Esophagus muscularis mucosa (tissue), 4 donors: Measurements from ENCODE around the gene TMEM125. TPM values are rescaled to one million over a fixed set of nuclear protein-coding genes. Genes with fewer than 3 reads are reported as not detected.

ENCODE experiments used
- DNase-seq: peaks from one replicate; pipeline ENCODE4 v3.0.0-alpha.2; 2017; ENCODE audit errors: extremely low spot score
- H3K27ac ChIP-seq, 4 donors: fragments of 200-600 bp; sonication (generic); replicated peaks in 1 of 4; 1 replicate in 3 of 4; 2 replicates in 1 of 4; pipeline ENCODE4 v1.5.1; 2016 to 2019; ENCODE audit warnings: mild to moderate bottlenecking in 1 of 4
- H3K27me3 ChIP-seq, 4 donors: fragments of 200-600 bp; sonication (generic); one replicate each; pipeline versions ENCODE4 v1.5.1 to v1.6.0; 2016 to 2019
- H3K36me3 ChIP-seq, 4 donors: fragments of 200-600 bp; sonication (generic); one replicate each; pipeline ENCODE4 v1.5.1; 2016 to 2019
- H3K4me1 ChIP-seq, 4 donors: fragments of 200-600 bp; sonication (generic); one replicate each; pipeline ENCODE4 v1.5.1; 2016 to 2019
- H3K4me3 ChIP-seq, 4 donors: fragments of 200-600 bp; sonication (generic); 1 replicate in 2 of 4; 2 replicates in 2 of 4; pipeline ENCODE4 v1.5.1; 2016 to 2019; ENCODE audit warnings: mild to moderate bottlenecking in 4 of 4, moderate library complexity in 1 of 4
- H3K9me3 ChIP-seq, 4 donors: fragments of 200-600 bp; sonication (generic); 1 replicate in 3 of 4; 2 replicates in 1 of 4; pipeline ENCODE4 v1.5.1; 2016 to 2019
- EP300 ChIP-seq: sonication (generic); formaldehyde crosslinking; IDR thresholded peaks from one replicate; pipeline ENCODE4 v1.6.1; 2017; ENCODE audit warnings: antibody characterized with exemption
- POLR2A ChIP-seq: fragments of 450-650 bp; IDR thresholded peaks from one replicate; pipeline ENCODE4 v1.6.1; 2017; ENCODE audit warnings: antibody characterized with exemption, moderate library complexity, mild to moderate bottlenecking, low read depth
- POLR2AphosphoS5 ChIP-seq, 2 donors: sonication (generic); formaldehyde crosslinking; IDR thresholded peaks; one replicate each; pipeline ENCODE4 v1.6.1; 2017; ENCODE audit warnings: antibody characterized with exemption in 2 of 2
- WGBS: methylation state at CpG from one replicate; pipeline ENCODE4 v1.1.5; 2018; 5-methylcytosine and 5-hydroxymethylcytosine counted together
- intact Hi-C: fragments of 100-400 bp; cut with DNase I; formaldehyde crosslinking; loops from one replicate; pipeline ENCODE4 v1.15.1; 2023
- total RNA-seq, 4 donors: library from RNA; depleted of rRNA; stranded (reverse); fragments of >200 nt; gene quantifications; one replicate each; pipeline versions ENCODE4 v1.1.0 to v1.2.1, GENCODE V29; 2016
- TF ChIP-seq, protein P1 (sequence below), 3 experiments: fragments of 200-600 bp in 2 of 3; fragments of 450-650 bp in 1 of 3; sonication (generic) in 2 of 3; IDR thresholded peaks; one replicate each; pipeline ENCODE4 v1.5.1; 2017 to 2019; ENCODE audit warnings: antibody characterized with exemption in 3 of 3, mild to moderate bottlenecking in 2 of 3, moderate library complexity in 1 of 3

TMEM125 gene
- total RNA-seq, 4 donors from 2014 or later: 0.26 to 0.40 TPM; not detected in 2

GRCh38 chr1:43273708-43274107, 3.9 kb downstream of the TMEM125 start:
- Histone ChIP-seq H3K36me3 (no peaks in the 10 kb centered on the region), H3K4me3 (no peak overlapping the region), H3K27ac (no peak overlapping the region), H3K27me3 (peaks cover 0 to 58% (median 11%) of the 10 kb centered on the region in 4 donors), H3K4me1 (peaks cover 0 to 10% (median 4%) of the 10 kb centered on the region in 4 donors), H3K9me3 (no peaks in the 10 kb centered on the region)
- no peak for DNase-seq
- intact Hi-C loops: no loop called here
- 97% methylated on average over 6 of the region's 7 CpGs for WGBS
- TF ChIP-seq, protein P1, sequence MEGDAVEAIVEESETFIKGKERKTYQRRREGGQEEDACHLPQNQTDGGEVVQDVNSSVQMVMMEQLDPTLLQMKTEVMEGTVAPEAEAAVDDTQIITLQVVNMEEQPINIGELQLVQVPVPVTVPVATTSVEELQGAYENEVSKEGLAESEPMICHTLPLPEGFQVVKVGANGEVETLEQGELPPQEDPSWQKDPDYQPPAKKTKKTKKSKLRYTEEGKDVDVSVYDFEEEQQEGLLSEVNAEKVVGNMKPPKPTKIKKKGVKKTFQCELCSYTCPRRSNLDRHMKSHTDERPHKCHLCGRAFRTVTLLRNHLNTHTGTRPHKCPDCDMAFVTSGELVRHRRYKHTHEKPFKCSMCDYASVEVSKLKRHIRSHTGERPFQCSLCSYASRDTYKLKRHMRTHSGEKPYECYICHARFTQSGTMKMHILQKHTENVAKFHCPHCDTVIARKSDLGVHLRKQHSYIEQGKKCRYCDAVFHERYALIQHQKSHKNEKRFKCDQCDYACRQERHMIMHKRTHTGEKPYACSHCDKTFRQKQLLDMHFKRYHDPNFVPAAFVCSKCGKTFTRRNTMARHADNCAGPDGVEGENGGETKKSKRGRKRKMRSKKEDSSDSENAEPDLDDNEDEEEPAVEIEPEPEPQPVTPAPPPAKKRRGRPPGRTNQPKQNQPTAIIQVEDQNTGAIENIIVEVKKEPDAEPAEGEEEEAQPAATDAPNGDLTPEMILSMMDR (IDR thresholded peaks at IDR 0.05): no peak
- TF ChIP-seq EP300 (no peak), POLR2AphosphoS5 (IDR thresholded peaks at IDR 0.05) (no peak), POLR2A (no peak)

DNA sequence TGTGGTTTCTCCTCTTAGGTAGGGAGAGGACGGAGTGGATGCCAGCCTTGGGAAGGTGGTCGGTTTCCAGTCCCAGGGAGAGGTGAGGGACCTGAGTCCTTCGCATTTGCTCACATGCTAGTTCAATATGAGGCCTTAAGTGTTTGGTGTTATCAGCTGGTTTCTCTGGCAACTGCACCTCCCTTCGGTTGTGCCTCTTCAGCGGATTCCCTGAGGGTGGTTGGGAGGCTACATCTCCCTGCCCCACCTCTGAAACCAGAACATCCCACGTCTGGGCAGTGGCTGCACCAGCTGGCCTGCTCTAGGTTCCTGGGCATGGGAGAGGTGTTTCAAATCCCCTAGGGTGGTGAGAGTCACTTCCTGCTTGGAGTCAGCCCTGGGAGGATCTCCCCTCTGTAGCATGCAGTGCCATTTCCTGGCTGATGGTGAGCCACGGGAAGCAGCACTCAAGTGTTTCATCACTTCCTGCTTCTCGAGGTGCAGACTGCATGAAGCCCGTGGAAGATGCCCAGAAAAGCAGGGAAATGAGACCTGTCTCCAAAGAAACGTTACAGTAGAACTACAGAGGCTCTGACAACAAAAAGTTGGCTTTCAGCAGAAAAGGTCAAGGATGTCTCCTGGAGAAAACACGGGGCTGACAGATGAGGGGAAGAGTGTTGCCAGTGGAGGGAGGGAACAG, 4.5 kb downstream of the TMEM125 start:
- no peak for TF ChIP-seq POLR2A
- TF ChIP-seq, protein P1 (IDR thresholded peaks at IDR 0.05): no peak
- Histone ChIP-seq H3K9me3 (no peaks in the 10 kb centered on the region), H3K4me3 (no peak overlapping the region), H3K27ac (no peak overlapping the region), H3K4me1 (peaks cover 0 to 10% (median 4%) of the 10 kb centered on the region in 4 donors), H3K36me3 (no peaks in the 10 kb centered on the region), H3K27me3 (peaks cover 0 to 54% (median 11%) of the 10 kb centered on the region in 4 donors)
- 40% methylated on average over 9 of the region's 11 CpGs for WGBS
- intact Hi-C loops: no loop called here
- no peak for DNase-seq

DNA sequence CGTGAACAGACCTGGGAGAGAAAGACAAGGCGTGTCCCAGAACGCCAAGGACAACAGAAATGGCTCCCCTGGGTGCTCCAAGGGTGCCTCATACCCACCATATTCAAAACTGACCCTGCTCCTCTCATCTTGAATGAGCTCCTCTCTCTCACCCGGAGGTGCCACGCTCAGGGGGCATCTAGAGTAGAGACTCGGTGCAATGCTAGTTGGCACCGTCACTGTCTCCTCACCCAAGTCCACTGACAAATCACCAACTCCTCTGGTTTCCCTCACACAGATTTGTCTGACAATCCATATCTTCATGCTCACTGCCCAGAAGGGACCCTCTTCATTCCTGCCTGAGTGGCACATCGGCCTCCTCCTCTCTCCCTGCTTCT, 5.0 kb downstream of the TMEM125 start:
- 85% methylated on average over 8 of the region's 8 CpGs for WGBS
- Histone ChIP-seq H3K27me3 (peaks cover 0 to 48% (median 11%) of the 10 kb centered on the region in 4 donors), H3K4me3 (no peak overlapping the region), H3K9me3 (no peaks in the 10 kb centered on the region), H3K27ac (no peak overlapping the region), H3K36me3 (no peaks in the 10 kb centered on the region), H3K4me1 (peaks cover 0 to 10% (median 4%) of the 10 kb centered on the region in 4 donors)
- TF ChIP-seq, protein P1 (IDR thresholded peaks at IDR 0.05): no peak
- TF ChIP-seq POLR2AphosphoS5 (IDR thresholded peaks at IDR 0.05): no peak
- no peak for TF ChIP-seq POLR2A
- no peak for TF ChIP-seq EP300
- no peak for DNase-seq
- intact Hi-C loops: no loop called here

DNA sequence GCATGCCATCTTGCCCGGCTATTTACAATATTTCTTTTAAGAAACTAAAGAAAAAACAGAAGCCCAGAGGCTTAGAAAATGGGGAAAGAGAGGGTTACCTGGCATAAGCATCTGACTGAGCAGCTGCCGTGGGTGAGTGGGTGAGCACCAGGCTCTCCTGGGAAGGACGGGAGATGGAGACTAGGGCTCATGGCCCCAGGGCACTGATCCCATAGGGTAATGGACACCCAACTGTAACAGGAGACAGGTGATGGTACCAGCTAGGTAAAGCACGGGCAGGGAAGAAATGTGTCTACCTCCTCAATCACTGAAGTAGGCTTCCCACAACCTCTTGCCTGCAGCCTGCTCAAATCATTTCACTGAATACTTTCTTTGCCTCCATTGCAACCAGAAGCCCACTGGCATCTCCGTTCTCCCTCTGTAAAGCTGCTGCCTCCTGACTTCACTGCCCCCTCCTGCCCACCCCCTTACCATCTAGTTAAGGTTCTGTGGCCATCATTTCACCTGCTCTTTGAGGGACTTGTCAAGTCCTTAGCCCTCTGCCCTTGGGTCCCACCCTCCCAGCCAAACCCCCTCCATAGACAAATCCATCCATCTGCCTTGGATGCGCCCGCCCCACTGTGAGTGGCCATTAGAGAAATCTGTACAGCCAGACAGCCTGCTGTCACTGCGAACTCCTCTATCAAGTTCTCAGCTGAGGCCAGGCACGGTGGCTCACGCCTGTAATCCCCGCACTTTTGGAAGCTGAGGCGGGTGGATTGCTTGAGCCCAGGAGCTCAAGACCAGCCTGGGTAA, 6.2 kb downstream of the TMEM125 start:
- Histone ChIP-seq H3K27ac (no peak overlapping the region), H3K27me3 (peaks cover 0 to 36% (median 3%) of the 10 kb centered on the region in 4 donors), H3K9me3 (no peaks in the 10 kb centered on the region), H3K4me3 (no peak overlapping the region), H3K4me1 (peaks cover 0 to under 1% (median 0%) of the 10 kb centered on the region in 4 donors), H3K36me3 (no peaks in the 10 kb centered on the region)
- no peak for DNase-seq
- intact Hi-C loops: no loop called here
- 81% methylated on average over 12 of the region's 12 CpGs for WGBS
- TF ChIP-seq POLR2A: no peak
- TF ChIP-seq, protein P1 (IDR thresholded peaks at IDR 0.05): no peak
- no peak for TF ChIP-seq EP300
- no peak for TF ChIP-seq POLR2AphosphoS5 (IDR thresholded peaks at IDR 0.05)
